Measurements from ENCODE around the gene DDX42.

The DDX42 gene

DNA sequence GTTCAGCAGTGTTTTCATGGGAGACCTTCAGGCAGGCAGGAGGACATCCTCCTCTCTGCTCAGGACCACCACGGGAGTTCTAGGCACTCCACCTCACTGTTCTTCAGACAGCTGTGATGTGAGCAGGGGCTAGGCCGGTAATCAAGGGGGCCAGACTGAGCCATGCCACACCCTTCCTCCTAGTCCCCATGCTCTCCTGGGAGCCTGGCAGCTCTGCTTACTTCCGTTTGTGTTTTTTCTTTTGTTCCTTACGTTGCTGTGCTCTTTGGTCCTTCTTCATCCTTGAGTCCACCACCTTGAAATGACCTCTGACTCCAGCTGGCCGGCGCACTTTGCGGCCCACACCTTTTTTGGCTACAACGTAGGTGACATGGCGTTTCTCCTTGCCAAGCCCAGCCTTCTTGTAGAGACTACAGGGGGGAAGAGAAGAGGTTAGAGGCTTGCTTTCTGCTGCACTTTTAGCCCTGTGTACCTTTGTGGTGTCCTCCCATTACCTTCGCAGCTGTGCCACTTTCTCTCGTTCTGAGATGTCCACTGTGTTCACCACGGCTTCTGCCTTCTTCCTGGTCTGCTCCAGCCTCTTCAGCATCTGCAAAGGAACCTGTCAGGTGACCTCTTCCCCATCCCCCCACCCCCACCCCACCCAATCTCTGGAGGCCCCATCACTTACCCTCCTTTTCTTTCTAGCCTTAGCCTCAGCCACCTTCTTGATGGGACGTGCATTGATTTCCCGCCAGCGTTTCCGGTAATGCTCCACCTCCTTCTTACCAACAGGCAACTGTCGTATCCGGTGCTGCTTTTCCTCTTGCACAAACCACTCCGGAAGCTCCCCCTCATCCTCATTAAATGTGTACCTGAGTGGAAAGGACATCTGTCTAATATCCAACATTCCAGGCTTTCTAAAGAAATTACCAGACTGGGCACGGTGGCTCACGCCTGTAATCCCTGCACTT is 45.9 kb downstream of the DDX42 start:
- DNase-seq (ENCODE audit: low spot score): no peak
- TF ChIP-seq, protein P1, sequence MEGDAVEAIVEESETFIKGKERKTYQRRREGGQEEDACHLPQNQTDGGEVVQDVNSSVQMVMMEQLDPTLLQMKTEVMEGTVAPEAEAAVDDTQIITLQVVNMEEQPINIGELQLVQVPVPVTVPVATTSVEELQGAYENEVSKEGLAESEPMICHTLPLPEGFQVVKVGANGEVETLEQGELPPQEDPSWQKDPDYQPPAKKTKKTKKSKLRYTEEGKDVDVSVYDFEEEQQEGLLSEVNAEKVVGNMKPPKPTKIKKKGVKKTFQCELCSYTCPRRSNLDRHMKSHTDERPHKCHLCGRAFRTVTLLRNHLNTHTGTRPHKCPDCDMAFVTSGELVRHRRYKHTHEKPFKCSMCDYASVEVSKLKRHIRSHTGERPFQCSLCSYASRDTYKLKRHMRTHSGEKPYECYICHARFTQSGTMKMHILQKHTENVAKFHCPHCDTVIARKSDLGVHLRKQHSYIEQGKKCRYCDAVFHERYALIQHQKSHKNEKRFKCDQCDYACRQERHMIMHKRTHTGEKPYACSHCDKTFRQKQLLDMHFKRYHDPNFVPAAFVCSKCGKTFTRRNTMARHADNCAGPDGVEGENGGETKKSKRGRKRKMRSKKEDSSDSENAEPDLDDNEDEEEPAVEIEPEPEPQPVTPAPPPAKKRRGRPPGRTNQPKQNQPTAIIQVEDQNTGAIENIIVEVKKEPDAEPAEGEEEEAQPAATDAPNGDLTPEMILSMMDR (IDR thresholded peaks at IDR 0.05; ENCODE audit: borderline replicate concordance, control extremely low read depth, extremely low read depth, insufficient read depth, missing control alignments): no peak
- in situ Hi-C loops (cut with MboI; ENCODE audit: low sequenced_read_pairs, unreplicated experiment): loop anchor here (25.0 kb wide), 1 partner anchor 383 kb away; the partner anchor contains the start of gene CYB561

DNA sequence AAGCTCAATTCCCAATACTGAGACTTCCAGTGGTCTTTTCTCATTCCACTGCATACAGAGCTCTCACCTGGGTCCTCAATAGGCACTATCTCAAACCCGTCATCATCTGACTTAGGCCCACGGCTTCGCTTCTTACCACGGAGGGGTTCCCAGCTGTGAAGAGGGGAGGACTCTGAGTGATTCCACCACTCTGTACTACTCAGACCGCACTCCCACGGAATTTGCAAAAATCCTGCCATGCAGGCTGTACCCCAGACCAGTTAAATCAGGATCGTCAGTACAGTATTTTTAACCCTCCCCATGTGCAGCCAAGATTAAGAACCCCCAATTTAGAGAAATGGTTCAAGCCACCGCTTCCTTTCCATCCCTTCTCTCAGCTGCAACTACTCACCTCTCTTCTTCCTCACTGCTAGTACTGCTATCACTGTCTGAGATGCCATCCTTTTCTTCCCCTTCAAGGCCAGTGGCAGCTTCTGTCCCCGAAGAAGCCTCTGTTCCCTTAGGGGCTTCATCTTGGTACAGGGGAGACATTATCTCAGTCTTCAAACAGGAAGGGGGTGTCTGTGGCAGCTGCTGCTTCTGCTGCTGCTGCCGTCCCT is 47.1 kb downstream of the DDX42 start:
- in situ Hi-C loops (cut with MboI; ENCODE audit: low sequenced_read_pairs, unreplicated experiment): loop anchor here (25.0 kb wide), 1 partner anchor 384 kb away; the partner anchor contains the start of gene CYB561
- TF ChIP-seq, protein P1 (IDR thresholded peaks at IDR 0.05; ENCODE audit: borderline replicate concordance, control extremely low read depth, extremely low read depth, insufficient read depth, missing control alignments): no peak
- DNase-seq (ENCODE audit: low spot score): no peak

DNA sequence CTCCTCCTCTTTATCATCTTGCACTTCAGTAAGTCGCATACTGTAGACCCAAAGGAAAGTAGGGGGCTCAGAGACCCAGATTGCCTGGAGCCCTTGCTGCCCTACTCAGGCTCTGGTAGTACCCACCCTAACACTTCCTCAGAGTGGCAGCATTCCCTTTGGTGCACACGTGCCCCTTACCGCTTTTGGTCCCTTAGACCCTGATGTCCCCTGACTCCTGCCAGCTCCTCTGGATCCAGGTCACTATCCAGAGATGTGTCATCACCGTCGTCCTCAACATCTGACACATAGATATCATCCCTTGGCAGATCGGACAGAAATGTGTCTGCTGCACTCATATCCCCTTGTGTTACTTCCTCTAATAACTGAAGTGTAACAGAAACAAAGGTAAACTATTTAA is 47.8 kb downstream of the DDX42 start:
- DNase-seq (ENCODE audit: low spot score): no peak
- TF ChIP-seq, protein P1 (IDR thresholded peaks at IDR 0.05; ENCODE audit: borderline replicate concordance, control extremely low read depth, extremely low read depth, insufficient read depth, missing control alignments): no peak
- in situ Hi-C loops (cut with MboI; ENCODE audit: low sequenced_read_pairs, unreplicated experiment): loop anchor here (25.0 kb wide), 1 partner anchor 385 kb away; the partner anchor contains the start of gene CYB561

DNA sequence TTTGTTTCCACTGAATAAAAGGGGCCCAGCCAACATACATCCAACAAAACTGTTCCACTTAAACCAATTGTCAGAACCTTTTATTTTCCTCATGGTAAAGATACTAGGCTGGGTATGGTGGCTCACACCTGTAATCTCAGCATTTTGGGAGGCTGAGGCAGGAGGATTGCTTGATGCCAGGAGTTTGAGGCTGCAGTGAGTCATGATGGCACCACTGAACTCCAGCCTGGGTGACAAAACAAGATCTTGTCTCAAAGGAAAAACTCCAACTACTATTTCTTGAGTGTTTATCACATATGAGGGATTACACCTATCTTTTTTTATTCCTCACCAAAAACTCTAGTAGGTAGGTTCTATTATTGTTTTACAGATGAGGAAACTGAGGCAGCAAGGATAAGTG is 48.6 kb downstream of the DDX42 start:
- DNase-seq (ENCODE audit: low spot score): no peak
- in situ Hi-C loops (cut with MboI; ENCODE audit: low sequenced_read_pairs, unreplicated experiment): loop anchor here (25.0 kb wide), 1 partner anchor 385 kb away; the partner anchor contains the start of gene CYB561
- TF ChIP-seq, protein P1 (IDR thresholded peaks at IDR 0.05; ENCODE audit: borderline replicate concordance, control extremely low read depth, extremely low read depth, insufficient read depth, missing control alignments): no peak

DNA sequence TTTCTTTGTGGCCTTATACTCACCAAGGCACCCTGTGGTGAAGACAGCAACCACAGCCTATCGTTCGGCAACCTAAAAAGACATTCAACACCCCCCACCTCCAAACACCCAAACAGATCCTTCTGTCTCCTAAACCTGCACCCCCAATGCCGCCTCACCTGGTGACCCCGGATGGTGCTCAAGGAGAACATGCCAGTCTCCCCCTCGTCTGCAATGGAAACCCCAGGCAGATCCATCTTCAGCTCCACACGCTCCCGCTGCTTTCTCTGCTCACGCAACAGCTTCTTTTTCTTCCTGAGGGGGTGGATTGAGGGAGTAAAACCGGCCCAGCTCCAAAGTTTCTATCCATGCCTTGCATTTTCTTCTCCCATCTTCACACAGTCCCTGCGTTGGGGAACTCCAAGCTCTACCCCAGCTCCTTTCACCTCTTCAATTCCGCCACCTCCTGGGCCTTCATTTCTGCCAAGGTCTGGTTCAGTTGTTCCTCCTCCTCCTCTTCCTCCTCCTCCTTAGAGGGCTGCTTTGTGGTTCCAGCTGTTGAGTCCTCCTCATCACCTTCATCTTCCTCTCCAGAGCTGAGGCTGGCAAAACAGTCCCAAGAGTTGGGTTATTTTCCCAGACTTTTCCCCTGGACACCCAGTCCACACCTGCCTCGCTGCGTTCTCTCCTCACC is 49.8 kb downstream of the DDX42 start:
- TF ChIP-seq, protein P1 (IDR thresholded peaks at IDR 0.05; ENCODE audit: borderline replicate concordance, control extremely low read depth, extremely low read depth, insufficient read depth, missing control alignments): no peak
- no peak for DNase-seq (ENCODE audit: low spot score)
- in situ Hi-C loops (cut with MboI; ENCODE audit: low sequenced_read_pairs, unreplicated experiment): loop anchor here (25.0 kb wide), 1 partner anchor 386 kb away; the partner anchor contains the start of gene CYB561

DNA sequence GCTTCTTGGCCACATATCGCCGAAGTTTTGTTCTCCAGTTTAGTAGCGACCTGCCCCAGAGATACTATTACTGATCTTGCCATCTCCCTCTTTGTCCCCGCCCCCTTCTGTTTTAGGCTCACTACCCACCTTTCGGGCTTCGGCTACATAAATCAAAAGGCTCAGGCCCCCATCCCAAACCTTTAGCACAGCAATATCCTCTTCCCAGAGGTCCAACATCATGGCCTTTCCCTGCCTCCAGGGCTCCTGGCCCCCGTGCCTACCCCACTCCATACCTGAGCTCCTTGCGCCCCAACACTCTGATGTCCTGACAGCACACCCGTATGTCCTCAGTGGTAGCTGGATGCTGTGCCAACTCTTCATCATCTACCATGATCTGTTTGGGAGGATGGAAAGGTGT is 50.4 kb downstream of the DDX42 start:
- DNase-seq (ENCODE audit: low spot score): no peak
- TF ChIP-seq, protein P1 (IDR thresholded peaks at IDR 0.05; ENCODE audit: borderline replicate concordance, control extremely low read depth, extremely low read depth, insufficient read depth, missing control alignments): no peak
- in situ Hi-C loops (cut with MboI; ENCODE audit: low sequenced_read_pairs, unreplicated experiment): loop anchor here (25.0 kb wide), 1 partner anchor 387 kb away; the partner anchor contains the start of gene CYB561
